Measurements from ENCODE around the gene LDB2. TPM values are rescaled to one million over a fixed set of nuclear protein-coding genes. Genes with fewer than 3 reads are reported as not detected.
"Not testable (repeated sequence)": the region's sequence is repeated elsewhere in the genome, so short reads cannot be mapped to it uniquely, and the experiment has no call there.

LDB2 gene
- total RNA-seq, 4 donors from 2014 or later = 7.0 to 26.4 (median 18.1) TPM

DNA sequence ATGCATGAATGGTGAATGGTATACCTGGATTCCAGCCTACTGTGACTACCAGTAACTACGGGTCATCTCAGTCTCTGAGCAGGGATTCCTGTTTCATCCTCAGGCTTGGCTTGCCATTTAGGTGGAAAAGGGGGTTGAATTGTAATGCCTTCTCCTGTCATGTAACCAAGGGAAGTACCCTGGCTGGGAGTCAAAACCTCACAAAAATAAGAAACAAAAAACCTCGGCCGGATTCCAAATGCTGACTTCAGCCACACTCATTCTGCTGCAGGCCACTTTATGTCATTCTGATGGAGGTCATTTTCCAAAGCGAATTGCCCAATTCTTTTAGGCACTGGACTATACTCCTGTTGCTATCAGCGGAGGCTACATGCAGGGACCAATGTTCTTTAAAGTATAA lies 324.7 kb downstream of the LDB2 start:
- Histone ChIP-seq H3K4me1 (peaks cover 0 to 6% of the 10 kb centered on the region in 2 donors), H3K4me3 (no peak overlapping the region), H3K9me3 (no peaks in the 10 kb centered on the region), H3K36me3 (no peaks in the 10 kb centered on the region), H3K27ac (no peak overlapping the region), H3K27me3 (no peaks in the 10 kb centered on the region)
- peak in 1 of 2 donors; percentile 54 for ATAC-seq
- in situ Hi-C loops (cut with MboI; ENCODE audit: low sequenced_read_pairs in 4 of 4) (no loop called here), intact Hi-C loops (cut with DNase I; ENCODE audit: low total_unique reads) (no loop called here)
- TF ChIP-seq POLR2A (IDR thresholded peaks at IDR 0.05) = no peak
- TF ChIP-seq, protein P1, sequence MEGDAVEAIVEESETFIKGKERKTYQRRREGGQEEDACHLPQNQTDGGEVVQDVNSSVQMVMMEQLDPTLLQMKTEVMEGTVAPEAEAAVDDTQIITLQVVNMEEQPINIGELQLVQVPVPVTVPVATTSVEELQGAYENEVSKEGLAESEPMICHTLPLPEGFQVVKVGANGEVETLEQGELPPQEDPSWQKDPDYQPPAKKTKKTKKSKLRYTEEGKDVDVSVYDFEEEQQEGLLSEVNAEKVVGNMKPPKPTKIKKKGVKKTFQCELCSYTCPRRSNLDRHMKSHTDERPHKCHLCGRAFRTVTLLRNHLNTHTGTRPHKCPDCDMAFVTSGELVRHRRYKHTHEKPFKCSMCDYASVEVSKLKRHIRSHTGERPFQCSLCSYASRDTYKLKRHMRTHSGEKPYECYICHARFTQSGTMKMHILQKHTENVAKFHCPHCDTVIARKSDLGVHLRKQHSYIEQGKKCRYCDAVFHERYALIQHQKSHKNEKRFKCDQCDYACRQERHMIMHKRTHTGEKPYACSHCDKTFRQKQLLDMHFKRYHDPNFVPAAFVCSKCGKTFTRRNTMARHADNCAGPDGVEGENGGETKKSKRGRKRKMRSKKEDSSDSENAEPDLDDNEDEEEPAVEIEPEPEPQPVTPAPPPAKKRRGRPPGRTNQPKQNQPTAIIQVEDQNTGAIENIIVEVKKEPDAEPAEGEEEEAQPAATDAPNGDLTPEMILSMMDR (IDR thresholded peaks at IDR 0.05 in 4 of 5, conservative IDR thresholded peaks at IDR 0.05 in 1 of 5) = no peak
- no peak for DNase-seq

DNA sequence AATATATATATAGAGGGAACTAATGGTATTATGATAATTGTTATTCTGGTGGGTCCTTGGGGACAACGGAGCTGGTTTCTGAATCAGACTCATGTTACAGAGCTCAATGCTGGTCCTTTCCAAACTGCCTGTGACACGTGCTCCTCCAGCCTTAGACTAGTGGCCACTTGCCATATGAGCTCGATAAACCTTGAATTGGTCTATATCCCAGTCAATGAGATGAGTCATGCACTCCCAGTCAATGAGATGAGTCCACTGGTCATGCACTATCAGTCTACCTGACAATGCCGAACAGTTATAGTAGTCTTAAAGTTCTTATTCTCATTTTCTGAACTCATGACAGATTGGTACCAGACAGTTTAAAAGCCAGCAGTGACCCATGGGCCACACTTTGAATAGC lies 325.2 kb downstream of the LDB2 start:
- Histone ChIP-seq H3K36me3 (no peaks in the 10 kb centered on the region), H3K27ac (no peak overlapping the region), H3K4me1 (peaks cover 0 to 6% of the 10 kb centered on the region in 2 donors), H3K27me3 (no peaks in the 10 kb centered on the region), H3K9me3 (no peaks in the 10 kb centered on the region), H3K4me3 (no peak overlapping the region)
- TF ChIP-seq POLR2A (IDR thresholded peaks at IDR 0.05) = no peak
- TF ChIP-seq, protein P1 (IDR thresholded peaks at IDR 0.05 in 4 of 5, conservative IDR thresholded peaks at IDR 0.05 in 1 of 5) = no peak
- in situ Hi-C loops (cut with MboI; ENCODE audit: low sequenced_read_pairs in 4 of 4) (no loop called here), intact Hi-C loops (cut with DNase I; ENCODE audit: low total_unique reads) (no loop called here)
- no peak for DNase-seq
- ATAC-seq = no peak

DNA sequence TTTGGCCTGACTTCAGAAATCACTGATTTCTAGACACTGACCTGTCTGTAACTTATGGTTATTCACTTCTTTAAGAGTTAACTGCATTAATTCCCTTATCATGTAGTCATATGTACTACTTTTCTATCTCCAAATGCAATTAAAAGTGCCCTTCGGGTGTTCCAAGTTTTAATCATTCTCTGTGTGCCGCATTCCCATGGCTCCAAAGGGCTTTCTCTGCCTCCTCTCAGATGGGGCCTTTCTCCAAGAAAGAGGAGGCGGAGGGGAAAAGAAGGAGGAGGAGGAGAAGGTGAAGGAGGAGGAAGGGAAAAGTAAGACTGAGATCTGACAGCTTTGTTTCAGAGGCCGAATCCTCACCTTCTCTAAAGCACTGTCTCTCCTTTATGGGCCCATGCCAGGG lies 325.8 kb downstream of the LDB2 start:
- Histone ChIP-seq H3K27ac (no peak overlapping the region), H3K4me1 (peaks cover 0 to 6% of the 10 kb centered on the region in 2 donors), H3K27me3 (no peaks in the 10 kb centered on the region), H3K4me3 (no peak overlapping the region), H3K9me3 (no peaks in the 10 kb centered on the region), H3K36me3 (no peaks in the 10 kb centered on the region)
- TF ChIP-seq, protein P1 (IDR thresholded peaks at IDR 0.05 in 4 of 5, conservative IDR thresholded peaks at IDR 0.05 in 1 of 5) = no peak
- no peak for TF ChIP-seq POLR2A (IDR thresholded peaks at IDR 0.05)
- intact Hi-C loops (cut with DNase I; ENCODE audit: low total_unique reads) (no loop called here), in situ Hi-C loops (cut with MboI; ENCODE audit: low sequenced_read_pairs in 4 of 4) (no loop called here)
- ATAC-seq = no peak
- no peak for DNase-seq

DNA sequence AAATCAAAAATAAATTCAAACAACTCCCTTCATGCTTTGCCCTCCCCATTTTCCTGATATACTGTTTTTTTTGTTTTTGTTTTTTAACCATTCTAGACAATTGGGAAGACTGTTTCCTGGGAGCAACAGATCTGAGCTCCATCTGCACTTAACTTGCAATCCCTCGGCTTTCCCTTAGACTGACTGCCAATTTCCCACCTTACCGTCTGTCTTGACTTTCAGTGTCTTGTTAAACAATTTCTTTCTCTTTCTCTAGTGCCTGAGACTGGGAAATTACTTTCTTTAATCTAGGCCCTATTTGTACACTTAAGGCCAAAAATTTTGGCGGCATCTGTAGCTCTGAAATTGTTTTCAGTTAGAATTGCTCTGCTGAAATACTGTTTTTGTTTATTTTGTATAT lies 326.3 kb downstream of the LDB2 start:
- H3K4me1 ChIP-seq = peaks cover 0 to 6% of the 10 kb centered on the region in 2 donors
- ATAC-seq (no peak), DNase-seq (no peak)
- intact Hi-C loops (cut with DNase I; ENCODE audit: low total_unique reads) (no loop called here), in situ Hi-C loops (cut with MboI; ENCODE audit: low sequenced_read_pairs in 4 of 4) (no loop called here)
- no peak overlapping the region for H3K4me3 ChIP-seq
- TF ChIP-seq, protein P1 (IDR thresholded peaks at IDR 0.05 in 4 of 5, conservative IDR thresholded peaks at IDR 0.05 in 1 of 5) = no peak
- TF ChIP-seq POLR2A (IDR thresholded peaks at IDR 0.05) = no peak
- no peaks in the 10 kb centered on the region for H3K9me3 ChIP-seq
- no peaks in the 10 kb centered on the region for H3K27me3 ChIP-seq
- H3K36me3 ChIP-seq = no peaks in the 10 kb centered on the region
- H3K27ac ChIP-seq = no peak overlapping the region

DNA sequence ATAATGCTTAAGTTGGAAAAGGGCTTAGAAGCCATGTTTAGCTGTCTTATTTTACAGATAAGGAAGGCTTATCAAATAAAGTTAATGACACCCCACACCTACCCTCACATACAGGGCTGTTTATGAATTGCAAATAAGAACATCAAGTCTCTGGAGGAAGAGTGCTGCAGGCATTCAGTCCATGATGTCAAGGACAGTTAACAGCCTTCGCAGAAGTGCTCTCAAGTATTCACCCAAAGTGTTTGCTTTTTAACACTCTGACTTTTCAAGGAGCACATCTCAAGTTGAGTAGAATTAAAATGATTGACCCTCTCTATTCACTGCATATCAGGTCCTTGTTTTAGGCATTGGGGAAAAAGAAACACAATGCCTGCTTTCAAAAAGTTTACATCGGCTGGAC lies 328.7 kb downstream of the LDB2 start:
- Histone ChIP-seq H3K9me3 (no peaks in the 10 kb centered on the region), H3K4me3 (no peak overlapping the region), H3K27me3 (no peaks in the 10 kb centered on the region), H3K36me3 (no peaks in the 10 kb centered on the region), H3K27ac (no peak overlapping the region), H3K4me1 (peaks cover 0 to 6% of the 10 kb centered on the region in 2 donors)
- in situ Hi-C loops (cut with MboI; ENCODE audit: low sequenced_read_pairs in 4 of 4) (no loop called here), intact Hi-C loops (cut with DNase I; ENCODE audit: low total_unique reads) (no loop called here)
- no peak for ATAC-seq
- no peak for DNase-seq
- TF ChIP-seq POLR2A (IDR thresholded peaks at IDR 0.05) = no peak
- TF ChIP-seq, protein P1 (IDR thresholded peaks at IDR 0.05 in 4 of 5, conservative IDR thresholded peaks at IDR 0.05 in 1 of 5) = no peak

DNA sequence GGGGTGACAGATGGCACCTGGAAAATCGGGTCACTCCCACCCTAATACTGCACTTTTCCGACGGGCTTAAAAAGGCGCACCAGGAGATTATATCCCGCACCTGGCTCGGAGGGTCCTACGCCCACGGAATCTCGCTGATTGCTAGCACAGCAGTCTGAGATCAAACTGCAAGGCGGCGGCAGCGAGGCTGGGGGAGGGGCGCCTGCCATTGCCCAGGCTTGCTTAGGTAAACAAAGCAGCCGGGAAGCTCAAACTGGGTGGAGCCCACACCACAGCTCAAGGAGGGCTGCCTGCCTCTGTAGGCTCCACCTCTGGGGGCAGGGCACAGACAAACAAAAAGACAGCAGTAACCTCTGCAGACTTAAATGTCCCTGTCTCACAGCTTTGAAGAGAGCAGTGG lies 341.1 kb downstream of the LDB2 start:
- DNase-seq; H3K36me3 ChIP-seq; intact Hi-C loops (cut with DNase I; ENCODE audit: low total_unique reads); H3K4me1 ChIP-seq; H3K9me3 ChIP-seq; H3K4me3 ChIP-seq; H3K27me3 ChIP-seq; ATAC-seq; in situ Hi-C loops (cut with MboI; ENCODE audit: low sequenced_read_pairs in 4 of 4); H3K27ac ChIP-seq: not testable (repeated sequence)
